HUES48 (cell line): ENCODE measurements around the gene GPX4.

Experiments used
- H3K27ac ChIP-seq: one replicate; pipeline ENCODE4 v1.7.0; 2013; ENCODE audit warnings: low read depth, low read length, inconsistent platforms
- H3K27me3 ChIP-seq: 2 replicates; pipeline ENCODE4 v1.6.1; 2013; ENCODE audit warnings: mild to moderate bottlenecking, low read length; ENCODE audit not compliant: control insufficient read depth, insufficient read depth
- H3K36me3 ChIP-seq: 2 replicates; pipeline ENCODE4 v1.6.1; 2013; ENCODE audit warnings: low read length; ENCODE audit not compliant: control insufficient read depth, insufficient read depth
- H3K4me1 ChIP-seq: 2 replicates; pipeline ENCODE4 v1.6.1; 2013; ENCODE audit warnings: mild to moderate bottlenecking, low read length; ENCODE audit not compliant: control insufficient read depth, insufficient read depth
- H3K4me3 ChIP-seq: 2 replicates; pipeline ENCODE4 v1.5.1; 2013; ENCODE audit warnings: mild to moderate bottlenecking, low read depth, low read length
- H3K9ac ChIP-seq: 2 replicates; pipeline ENCODE4 v1.6.1; 2013; ENCODE audit warnings: mild to moderate bottlenecking, low read depth, low read length, moderate library complexity
- H3K9me3 ChIP-seq: 2 replicates; pipeline ENCODE4 v1.6.1; 2013; ENCODE audit warnings: low read length; ENCODE audit not compliant: control insufficient read depth, insufficient read depth

The GPX4 gene

GRCh38 chr19:1069009-1069779 lies 34.6 kb upstream of the GPX4 start:
- 0 out of 2 replicates have a peak, but pooled peaks cover 10% of the 10 kb centered on the region for H3K4me1 ChIP-seq
- no peaks in the 10 kb centered on the region for H3K9me3 ChIP-seq
- no peak overlapping the region for H3K4me3 ChIP-seq
- H3K36me3 ChIP-seq: peaks cover 12% of the 10 kb centered on the region; the same call in 1 of the 2 replicates
- H3K9ac ChIP-seq: no peak overlapping the region
- peaks cover 25% of the 10 kb centered on the region for H3K27me3 ChIP-seq
- no peak overlapping the region for H3K27ac ChIP-seq

GRCh38 chr19:1070576-1070930 lies 33.2 kb upstream of the GPX4 start:
- peaks cover 19% of the 10 kb centered on the region for H3K36me3 ChIP-seq
- H3K4me1 ChIP-seq: 0 out of 2 replicates have a peak, but pooled peaks cover 4% of the 10 kb centered on the region
- peaks cover 21% of the 10 kb centered on the region for H3K27me3 ChIP-seq
- H3K27ac ChIP-seq: no peak overlapping the region
- H3K4me3 ChIP-seq: peak overlapping the region; percentile 71
- H3K9me3 ChIP-seq: no peaks in the 10 kb centered on the region
- no peak overlapping the region for H3K9ac ChIP-seq

- Histone ChIP-seq H3K9me3 (no peaks in the 10 kb centered on the region), H3K27me3 (peaks cover 15% of the 10 kb centered on the region), H3K27ac (peak overlapping the region; percentile 35), H3K4me3 (peak overlapping the region; percentile 71), H3K9ac (peak overlapping the region; percentile 85; the same call in 1 of the 2 replicates), H3K36me3 (peaks cover 24% of the 10 kb centered on the region), H3K4me1 (no peaks in the 10 kb centered on the region)
Observed at GRCh38 chr19:1070931-1071791, 32.6 kb upstream of the GPX4 start.

- Histone ChIP-seq H3K9ac (no peak overlapping the region), H3K4me3 (no peak overlapping the region), H3K9me3 (no peaks in the 10 kb centered on the region), H3K27me3 (peaks cover 7% of the 10 kb centered on the region), H3K27ac (no peak overlapping the region), H3K4me1 (no peaks in the 10 kb centered on the region), H3K36me3 (peaks cover 24% of the 10 kb centered on the region)
Observed at GRCh38 chr19:1072371-1073015, 31.3 kb upstream of the GPX4 start.

GRCh38 chr19:1073063-1073955 lies 30.5 kb upstream of the GPX4 start:
- peaks cover 4% of the 10 kb centered on the region for H3K27me3 ChIP-seq
- H3K4me3 ChIP-seq: no peak overlapping the region
- no peak overlapping the region for H3K27ac ChIP-seq

GRCh38 chr19:1073956-1074517 lies 29.8 kb upstream of the GPX4 start:
- H3K27ac ChIP-seq: no peak overlapping the region
- no peak overlapping the region for H3K4me3 ChIP-seq
- no peak overlapping the region for H3K9ac ChIP-seq
- no peaks in the 10 kb centered on the region for H3K9me3 ChIP-seq
- no peaks in the 10 kb centered on the region for H3K4me1 ChIP-seq
- H3K36me3 ChIP-seq: peaks cover 28% of the 10 kb centered on the region
- peaks cover 4% of the 10 kb centered on the region for H3K27me3 ChIP-seq

More at GRCh38 chr19:1073063-1073955, 30.5 kb upstream of the GPX4 start:
- Histone ChIP-seq H3K36me3 (peaks cover 28% of the 10 kb centered on the region), H3K9me3 (no peaks in the 10 kb centered on the region), H3K9ac (no peak overlapping the region), H3K4me1 (no peaks in the 10 kb centered on the region)

GRCh38 chr19:1074544-1075283 lies 29.1 kb upstream of the GPX4 start:
- Histone ChIP-seq H3K9ac (no peak overlapping the region), H3K4me3 (no peak overlapping the region), H3K36me3 (peaks cover 30% of the 10 kb centered on the region), H3K27me3 (peaks cover 4% of the 10 kb centered on the region), H3K27ac (no peak overlapping the region), H3K4me1 (no peaks in the 10 kb centered on the region), H3K9me3 (no peaks in the 10 kb centered on the region)

DNA sequence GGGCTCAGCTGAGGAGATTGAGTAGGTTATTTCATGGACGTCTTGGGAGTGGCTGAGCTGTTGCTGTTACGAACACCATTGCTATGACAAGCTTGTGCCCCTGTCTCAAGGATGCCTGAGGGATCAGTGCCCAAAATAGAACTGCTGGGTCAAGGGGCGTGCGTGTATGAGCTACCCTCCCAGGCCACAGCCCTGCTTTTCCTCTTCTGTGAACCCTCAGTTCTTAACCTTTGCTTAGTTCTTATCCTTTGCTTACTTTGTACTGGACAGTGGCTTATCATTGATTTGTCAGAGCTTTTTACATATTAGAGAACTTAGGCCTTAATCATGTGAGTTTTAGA lies 27.8 kb upstream of the GPX4 start:
- Histone ChIP-seq H3K36me3 (peaks cover 43% of the 10 kb centered on the region), H3K27ac (no peak overlapping the region), H3K4me1 (no peaks in the 10 kb centered on the region), H3K9ac (no peak overlapping the region), H3K4me3 (no peak overlapping the region), H3K27me3 (peaks cover 4% of the 10 kb centered on the region; the same call in 1 of the 2 replicates), H3K9me3 (no peaks in the 10 kb centered on the region)

DNA sequence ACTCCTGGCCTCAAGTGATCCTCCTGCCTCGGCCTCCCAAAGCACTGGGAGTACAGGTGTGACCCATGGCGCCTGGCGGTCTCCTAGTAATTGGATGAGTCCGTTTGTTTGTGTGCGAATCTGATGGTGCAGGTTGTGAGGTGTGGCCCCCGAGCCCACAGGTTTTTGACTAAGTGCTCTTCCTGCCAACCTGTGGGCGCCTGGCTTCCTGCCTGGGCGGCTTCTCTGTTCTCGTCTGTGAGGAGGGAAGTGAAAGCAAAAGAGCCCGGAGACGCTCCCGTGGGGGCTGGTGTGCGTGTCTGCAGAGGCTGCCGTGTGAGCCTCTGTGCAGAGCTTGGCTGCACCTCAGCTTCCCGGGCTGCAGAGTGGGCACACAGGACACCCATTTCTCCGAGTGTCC lies 26.8 kb upstream of the GPX4 start:
- Histone ChIP-seq H3K27me3 (no peaks in the 10 kb centered on the region), H3K36me3 (peaks cover 43% of the 10 kb centered on the region), H3K4me3 (no peak overlapping the region), H3K27ac (no peak overlapping the region), H3K9ac (no peak overlapping the region), H3K9me3 (no peaks in the 10 kb centered on the region), H3K4me1 (no peaks in the 10 kb centered on the region)
